ENCODE results near the gene ZNF311. TPM values are rescaled to one million over a fixed set of nuclear protein-coding genes. Genes with fewer than 3 reads are reported as not detected.

The ZNF311 gene
- total and polyA plus RNA-seq, 9 of the 15 experiments (the other 6 are each of a cell fraction or from before 2014, with no cell fraction given) = 5.1 to 10.0 (median 7.5) TPM

GRCh38 chr6:28982476-28983266 is 22.4 kb downstream of the ZNF311 start (continued):
- no peak for TF ChIP-seq PKNOX1 (IDR thresholded peaks at IDR 0.05)
- no peak for TF ChIP-seq PHF20 (IDR thresholded peaks at IDR 0.05; ENCODE audit: partially characterized antibody)
- no peak for TF ChIP-seq ZEB2 (IDR thresholded peaks at IDR 0.05)
- no peak for TF ChIP-seq SMAD1 (IDR thresholded peaks at IDR 0.05; ENCODE audit: low read depth, low read length, partially characterized antibody)
- TF ChIP-seq HNRNPLL (IDR thresholded peaks at IDR 0.05; ENCODE audit: low read depth, low read length, poor library complexity, severe bottlenecking) = no peak
- no peak for TF ChIP-seq LEF1 (IDR thresholded peaks at IDR 0.05)
- TF ChIP-seq ZFPM2 (CRISPR knock-in tag; IDR thresholded peaks at IDR 0.05) = no peak
- TF ChIP-seq FOXA3 (CRISPR knock-in tag; conservative IDR thresholded peaks at IDR 0.05 in 1 of 2, IDR thresholded peaks at IDR 0.05 in 1 of 2) = no peak
- no peak for TF ChIP-seq POLR2AphosphoS2 (IDR thresholded peaks at IDR 0.05; ENCODE audit: low read length)
- TF ChIP-seq HNRNPH1 (optimal IDR thresholded peaks at IDR 0.05; ENCODE audit: low read depth, low read length) = no peak
- TF ChIP-seq JUN (IDR thresholded peaks at IDR 0.05; ENCODE audit: borderline replicate concordance, low read depth, low read length) = no peak
- TF ChIP-seq JUN (CRISPR knock-in tag; IDR thresholded peaks at IDR 0.05; ENCODE audit: borderline replicate concordance) = no peak
- TF ChIP-seq ARID1B (IDR thresholded peaks at IDR 0.05) = no peak
- TF ChIP-seq ZNF609 (CRISPR knock-in tag; IDR thresholded peaks at IDR 0.05; ENCODE audit: borderline replicate concordance) = no peak
- no peak for TF ChIP-seq CC2D1A (IDR thresholded peaks at IDR 0.05)
- no peak for TF ChIP-seq SNIP1 (IDR thresholded peaks at IDR 0.05; ENCODE audit: low read depth)
- no peak for TF ChIP-seq CHD4 (IDR thresholded peaks at IDR 0.05; ENCODE audit: insufficient read depth, insufficient replicate concordance, low read depth, low read length, poor library complexity, severe bottlenecking)
- TF ChIP-seq GTF2B (IDR thresholded peaks at IDR 0.05; ENCODE audit: extremely low read depth, insufficient read length) = no peak
- TF ChIP-seq ZNF197 (CRISPR knock-in tag; IDR thresholded peaks at IDR 0.05; ENCODE audit: low read depth) = 0 out of 2 replicates have a peak, but pooled peaks have one; percentile 20
- no peak for TF ChIP-seq SIRT6 (IDR thresholded peaks at IDR 0.05; ENCODE audit: low read depth, low read length)
- TF ChIP-seq HBP1 (CRISPR knock-in tag; IDR thresholded peaks at IDR 0.05) = no peak
